SK-N-MC (cell line): ENCODE data around the gene RHOC.

Source experiments
- EZH2 ChIP-seq: fragments of 200-600 bp; sonication (generic); IDR thresholded peaks from one replicate; pipeline ENCODE4 v1.6.1; 2017; ENCODE audit warnings: antibody characterized with exemption
- POLR2AphosphoS5 ChIP-seq: IDR thresholded peaks from 2 replicates; pipeline ENCODE4 v1.6.1; 2012; ENCODE audit warnings: mild to moderate bottlenecking, low read depth, low read length, borderline replicate concordance

DNA sequence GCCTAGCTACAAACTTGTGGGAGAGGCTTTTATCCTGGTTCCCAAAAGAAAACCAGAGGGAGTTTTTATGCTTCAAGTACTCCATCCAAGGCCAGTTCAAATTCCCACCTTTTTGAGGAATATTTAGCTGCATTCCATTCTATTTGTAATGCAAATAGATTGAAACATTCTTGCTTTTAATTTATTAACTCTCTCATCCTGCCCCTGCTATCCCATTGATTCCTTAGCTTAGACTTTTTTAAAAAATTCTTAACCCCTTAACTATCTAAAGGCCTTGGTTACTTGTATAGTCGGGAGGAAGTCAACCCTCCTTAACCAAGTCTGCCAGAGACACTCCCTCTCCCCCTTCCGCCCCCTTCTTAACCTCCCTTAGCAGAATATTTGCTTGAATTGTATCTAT, 34.9 kb downstream of the RHOC start:
- no peak for TF ChIP-seq EZH2
- TF ChIP-seq POLR2AphosphoS5, result no peak
